Effector CD8-positive, alpha-beta T cell (primary cell): ENCODE results near the gene POLR3B.

ENCODE experiments used
- DNase-seq: peaks from one replicate; lab custom pipeline; 2025; lab: John Stamatoyannopoulos, UW

The POLR3B gene

DNA sequence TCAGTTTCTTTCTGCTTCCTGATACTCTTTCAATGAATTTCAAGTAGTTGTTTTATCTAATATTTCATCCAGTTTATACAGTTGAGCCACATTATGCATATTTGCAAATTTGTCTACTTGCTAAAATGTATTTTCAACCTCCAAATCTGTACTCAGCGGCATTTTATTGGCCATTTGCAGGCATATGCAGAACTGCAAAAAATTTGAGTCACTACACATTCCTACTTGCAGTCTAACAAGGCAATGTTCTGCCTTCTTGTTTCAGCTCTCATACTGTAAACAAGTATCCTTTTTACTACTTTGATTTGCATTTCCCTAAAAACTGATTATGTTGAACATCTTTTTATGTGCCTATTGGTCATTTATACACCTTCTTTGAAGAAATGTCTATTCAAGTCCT is 55.0 kb downstream of the POLR3B start:
- no peak for DNase-seq

DNA sequence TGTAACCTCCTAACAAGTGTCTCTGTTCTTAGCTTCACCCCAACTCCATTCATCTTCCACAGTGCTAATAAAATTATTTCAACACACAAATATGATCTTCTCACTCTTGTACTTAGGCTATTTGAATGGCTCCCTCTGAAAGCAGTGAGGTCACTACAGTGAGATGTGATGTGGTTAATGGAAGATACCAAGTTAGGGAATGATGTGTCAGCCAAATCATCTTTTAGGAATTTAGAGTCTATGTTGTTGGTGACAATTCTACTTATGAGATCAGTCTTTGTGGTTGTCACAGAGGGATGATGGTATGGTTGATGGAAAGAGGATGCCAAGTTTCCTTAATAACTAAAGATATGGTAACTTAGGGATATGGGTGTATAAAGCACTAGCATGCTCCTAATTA is 57.6 kb downstream of the POLR3B start:
- DNase-seq: no peak

GRCh38 chr12:106416273-106416672 is 58.7 kb downstream of the POLR3B start:
- DNase-seq: no peak

DNA sequence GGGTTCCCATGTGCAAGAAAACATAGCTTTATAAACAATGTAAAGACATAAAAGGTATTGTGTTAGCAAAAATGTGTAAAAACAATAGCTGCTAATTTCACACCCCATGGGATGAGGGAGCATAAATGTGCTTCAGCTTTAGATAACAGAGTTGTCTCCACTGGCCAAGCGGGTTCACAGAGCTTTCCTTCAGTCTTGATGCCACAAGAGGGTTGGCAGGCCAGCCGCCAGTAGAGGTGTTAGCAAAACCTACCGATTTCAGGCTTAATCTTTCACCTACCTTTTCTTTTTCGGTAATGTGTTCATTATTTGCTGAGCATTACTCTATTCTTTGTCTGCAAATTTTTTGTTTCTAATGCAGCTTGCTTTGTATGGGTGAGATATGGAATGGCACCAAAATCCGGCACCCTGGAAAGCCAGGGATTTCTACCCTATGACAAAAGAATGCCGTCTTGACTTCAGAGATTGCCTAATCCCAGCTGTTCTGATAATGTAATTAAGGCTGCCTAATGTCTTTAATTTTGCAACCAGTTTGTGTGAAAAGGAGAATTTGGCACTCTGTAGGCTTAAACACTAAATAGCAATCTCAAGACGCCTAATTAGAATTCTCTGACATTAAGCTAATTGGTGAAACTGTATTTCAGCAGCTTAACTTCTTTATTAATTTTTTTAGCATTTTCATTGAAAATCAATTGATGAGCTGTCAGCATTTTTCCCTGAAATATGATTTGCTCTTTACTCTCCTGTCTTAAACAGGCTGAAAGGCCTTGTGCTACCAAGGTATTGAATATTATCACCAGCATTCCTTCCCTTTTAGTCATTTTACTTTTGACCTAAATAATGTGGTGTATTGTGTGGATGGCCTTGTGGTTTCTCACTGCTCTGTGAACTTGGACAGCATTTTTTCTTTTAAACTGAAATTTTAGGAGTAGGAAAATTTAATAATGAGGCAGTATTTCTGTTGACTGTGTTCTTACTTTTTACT is 60.7 kb downstream of the POLR3B start:
- no peak for DNase-seq

DNA sequence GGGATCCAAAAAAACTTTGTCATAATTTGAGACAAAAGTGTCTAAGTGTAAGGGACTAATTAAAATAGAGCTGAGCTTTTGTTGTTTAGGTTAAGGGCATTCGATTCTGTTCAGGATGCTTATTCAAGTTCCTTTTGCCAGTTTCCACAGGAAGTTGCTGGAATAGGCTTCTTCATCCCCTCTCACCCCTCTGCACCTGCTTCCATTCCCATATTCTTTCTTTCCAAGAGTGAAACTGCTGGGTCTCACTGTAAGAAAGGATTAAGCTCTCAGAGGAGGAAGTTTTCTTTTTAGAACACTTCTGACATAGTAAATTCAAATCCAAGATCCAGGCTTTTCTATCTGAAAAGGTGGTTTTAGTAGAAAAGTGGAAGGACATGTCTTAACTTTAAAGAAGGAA is 61.4 kb downstream of the POLR3B start:
- DNase-seq: no peak

DNA sequence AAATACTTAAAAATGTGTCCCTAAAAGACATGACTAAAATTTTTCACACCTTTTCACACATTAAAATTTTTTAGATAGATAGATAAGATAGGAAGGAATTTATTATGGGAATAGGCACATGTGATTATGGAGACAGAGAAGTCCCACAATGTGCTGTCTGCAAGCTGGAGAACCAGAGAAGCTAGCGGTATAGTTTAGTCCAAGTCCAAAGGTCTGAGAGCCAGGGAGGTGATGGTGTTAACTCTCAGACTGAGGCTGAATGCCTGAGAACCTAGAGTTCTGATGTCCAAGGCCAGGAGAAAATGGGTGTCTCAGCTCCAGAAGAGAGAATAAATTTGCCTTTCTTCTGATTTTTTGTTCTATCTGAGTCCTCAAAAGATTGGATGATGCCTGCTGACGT is 65.7 kb downstream of the POLR3B start:
- DNase-seq: no peak

DNA sequence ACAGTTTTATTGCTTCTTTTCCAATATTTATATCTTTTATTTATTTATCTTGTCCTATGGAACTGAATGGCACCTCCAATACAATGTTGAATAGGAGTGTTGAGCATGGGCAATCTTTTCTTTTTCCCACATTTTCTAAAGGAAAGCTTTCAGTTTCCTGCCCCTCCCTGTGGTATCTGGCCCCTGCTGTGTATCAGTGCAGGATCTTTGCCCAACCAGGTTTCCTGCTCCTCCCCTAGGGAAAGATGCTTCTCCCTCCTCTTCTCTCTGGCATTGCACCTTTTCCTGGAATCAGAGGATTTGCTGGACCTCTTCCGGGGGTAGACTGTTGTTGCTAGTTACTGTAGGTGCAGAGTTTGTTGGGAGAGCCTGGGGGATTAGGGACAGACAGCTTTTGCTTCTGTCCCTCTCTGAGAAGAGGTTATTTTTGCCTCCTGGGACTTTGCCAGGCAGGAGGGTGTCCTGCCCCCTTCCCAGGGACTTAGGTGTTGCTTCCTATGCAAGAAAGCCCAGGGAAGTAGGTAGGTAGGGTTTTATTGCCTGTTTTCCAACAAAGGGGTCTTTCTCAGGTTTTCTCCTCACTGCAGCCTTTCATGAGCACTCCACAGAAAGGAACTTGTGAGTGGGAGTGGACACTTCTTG is 67.6 kb downstream of the POLR3B start:
- DNase-seq: no peak

- no peak for DNase-seq
Measured at GRCh38 chr12:106427917-106428316, 70.4 kb downstream of the POLR3B start.

GRCh38 chr12:106428384-106428783 is 70.8 kb downstream of the POLR3B start:
- no peak for DNase-seq

- no peak for DNase-seq
Measured at GRCh38 chr12:106429043-106429552, 71.5 kb downstream of the POLR3B start.

DNA sequence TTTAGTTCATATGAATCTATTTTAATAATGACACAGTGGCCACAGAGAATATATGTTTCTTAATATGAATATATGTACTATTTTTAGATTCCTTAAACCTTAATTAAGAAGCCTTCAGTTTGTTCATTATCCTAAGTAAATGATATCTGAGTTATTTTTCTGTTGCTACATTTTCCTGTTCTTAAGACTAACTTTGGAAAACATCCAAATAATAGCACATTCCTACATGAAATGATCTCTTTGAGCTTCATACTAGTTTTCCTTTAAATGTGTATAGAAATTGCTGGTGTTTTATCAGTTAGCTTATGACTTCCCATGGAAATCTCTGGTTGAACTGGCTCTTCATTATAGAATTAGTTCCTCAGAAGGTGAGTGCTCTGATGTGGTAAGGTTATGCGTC is 72.1 kb downstream of the POLR3B start:
- DNase-seq: no peak

DNA sequence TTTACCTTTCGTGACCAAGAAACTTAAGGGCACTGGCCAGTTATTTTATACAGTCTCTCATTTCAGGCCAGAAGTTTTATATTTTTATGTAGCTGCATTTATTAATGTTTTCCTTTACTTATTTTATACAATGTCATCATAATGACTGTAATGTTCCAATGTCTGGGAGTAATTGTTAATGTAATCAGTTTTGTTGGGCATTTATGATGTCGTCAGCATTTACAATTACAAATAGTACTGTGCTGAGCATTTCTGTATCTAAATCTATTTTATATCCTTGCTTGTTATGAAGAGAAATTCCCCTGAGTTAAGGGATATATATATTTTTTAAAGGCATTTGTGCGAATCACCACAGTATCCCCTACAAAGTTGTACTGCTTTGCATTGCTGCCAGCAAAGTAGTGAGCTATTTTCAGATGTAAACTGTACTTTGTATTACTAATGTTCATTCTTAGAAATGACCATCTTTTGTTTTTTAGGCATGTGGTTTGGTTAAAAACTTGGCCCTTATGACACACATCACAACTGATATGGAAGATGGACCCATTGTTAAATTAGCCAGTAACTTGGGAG is 74.4 kb downstream of the POLR3B start:
- no peak for DNase-seq

DNA sequence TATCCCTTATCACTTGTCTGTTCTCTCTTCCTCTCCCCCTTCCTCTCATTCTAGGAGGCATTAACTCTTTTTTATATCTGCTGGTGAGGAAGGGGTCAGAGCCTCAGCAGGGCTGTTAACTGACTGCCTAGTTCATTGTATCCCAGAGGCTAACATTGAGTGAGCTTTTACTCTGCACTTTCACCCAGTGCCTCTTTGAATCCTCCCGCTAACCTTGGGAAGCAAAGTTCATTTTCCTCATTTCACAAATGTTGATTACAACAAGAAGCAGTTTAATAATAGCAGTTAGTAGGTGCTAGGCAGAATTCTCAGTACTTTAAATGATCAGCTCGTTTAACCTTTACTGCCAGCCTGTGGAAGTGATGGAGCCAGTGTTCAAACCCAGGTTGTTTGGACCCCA is 75.5 kb downstream of the POLR3B start:
- no peak for DNase-seq

GRCh38 chr12:106434526-106434925 is 77.0 kb downstream of the POLR3B start:
- no peak for DNase-seq

GRCh38 chr12:106436164-106436563 is 78.6 kb downstream of the POLR3B start:
- DNase-seq: no peak

DNA sequence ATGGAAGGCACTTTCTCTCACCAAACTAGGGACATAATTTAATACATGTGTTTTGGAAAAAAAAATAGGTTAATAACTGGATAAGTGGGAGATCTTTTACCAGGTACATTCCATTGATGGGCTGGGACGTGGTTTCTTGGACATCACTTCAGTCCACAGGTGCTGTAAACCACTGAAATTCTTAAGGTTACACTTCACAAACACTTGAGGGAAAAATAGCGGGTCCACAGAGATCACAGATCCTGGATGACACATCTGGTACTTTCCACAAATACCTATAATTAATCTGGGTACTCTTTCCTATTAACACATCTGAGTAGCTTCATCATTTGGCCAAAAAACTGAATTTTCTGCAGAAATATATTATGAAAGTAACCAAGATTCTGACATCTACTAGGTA is 85.0 kb downstream of the POLR3B start:
- no peak for DNase-seq

- no peak for DNase-seq
Measured at GRCh38 chr12:106445053-106445452, 87.5 kb downstream of the POLR3B start.

- no peak for DNase-seq
Measured at GRCh38 chr12:106445959-106446358, 88.4 kb downstream of the POLR3B start.

DNA sequence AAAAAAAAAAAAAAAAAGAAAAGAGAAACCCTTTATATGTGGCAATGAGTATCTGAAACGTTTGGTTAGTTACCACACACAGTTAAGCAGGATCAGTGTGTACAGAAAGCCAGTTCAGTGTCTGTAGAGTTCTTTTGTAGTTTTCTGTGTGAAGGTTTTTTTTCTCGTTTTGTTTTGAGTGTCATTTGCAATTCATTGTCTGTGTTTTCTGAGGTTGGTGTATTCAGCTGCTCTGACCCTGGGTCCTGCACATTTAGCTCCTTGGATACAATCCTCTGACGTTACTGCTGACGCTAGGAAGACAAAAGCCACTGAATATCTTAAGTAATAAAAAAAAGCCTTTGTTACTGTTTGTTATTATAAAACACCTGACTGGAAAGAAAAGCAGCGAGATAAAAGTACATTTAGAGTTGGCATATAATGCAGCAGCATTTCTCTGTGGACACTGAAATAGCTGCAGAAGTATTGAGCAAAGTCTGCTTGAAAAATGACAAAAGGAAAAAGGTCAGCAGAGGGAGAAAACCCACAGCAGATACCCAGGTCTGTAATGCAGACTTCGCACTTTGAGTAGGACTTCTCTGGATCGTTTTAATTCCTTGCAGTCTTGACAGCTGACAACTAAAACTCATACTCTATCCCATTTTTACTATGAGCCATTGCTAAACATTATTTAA is 89.0 kb downstream of the POLR3B start:
- no peak for DNase-seq

- no peak for DNase-seq
Measured at GRCh38 chr12:106452309-106452708, 94.8 kb downstream of the POLR3B start.

- no peak for DNase-seq
Measured at GRCh38 chr12:106455111-106455510, 97.6 kb downstream of the POLR3B start.

DNA sequence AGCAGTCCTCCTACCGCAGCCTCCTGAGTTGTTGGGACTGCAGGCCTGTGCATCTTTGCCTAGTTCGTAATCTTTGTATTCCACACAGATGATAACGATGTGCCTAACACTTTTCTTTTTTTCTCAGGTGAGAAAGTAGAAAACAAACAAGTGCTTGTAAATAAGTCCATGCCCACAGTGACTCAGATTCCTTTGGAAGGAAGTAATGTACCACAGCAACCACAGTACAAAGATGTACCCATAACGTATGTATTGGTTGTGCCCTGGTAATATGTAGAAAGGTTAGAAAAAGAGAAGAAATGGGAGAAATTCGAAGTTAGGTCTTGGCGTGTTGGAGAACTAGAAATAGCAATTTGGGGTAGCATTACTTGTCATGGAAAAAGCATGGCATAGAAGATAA is 101.6 kb downstream of the POLR3B start:
- no peak for DNase-seq
